ENCODE results near the gene LPCAT3.

GRCh38 chr12:6929466-6930452 lies 88.5 kb downstream of the LPCAT3 start:
- no peak for TF ChIP-seq SP3 (tag by site-specific recombination; IDR thresholded peaks at IDR 0.05)
- TF ChIP-seq CTCF (tag by site-specific recombination; IDR thresholded peaks at IDR 0.05): no peak
- no peak for TF ChIP-seq ZFP37 (tag by site-specific recombination; IDR thresholded peaks at IDR 0.05)
- TF ChIP-seq SP2 (tag by site-specific recombination; IDR thresholded peaks at IDR 0.05): no peak
- no peak for TF ChIP-seq ZNF660 (tag by site-specific recombination; IDR thresholded peaks at IDR 0.05)
- TF ChIP-seq ZNF639 (tag by site-specific recombination; IDR thresholded peaks at IDR 0.05): no peak
- TF ChIP-seq ZNF274 (IDR thresholded peaks at IDR 0.05; ENCODE audit: low read length): no peak
- no peak for TF ChIP-seq ZNF274 (tag by site-specific recombination; IDR thresholded peaks at IDR 0.05; ENCODE audit: borderline replicate concordance)

Measured in HEK293 (cell line).